ENCODE measurements around the gene CCDC71. TPM values are rescaled to one million over a fixed set of nuclear protein-coding genes. Genes with fewer than 3 reads are reported as not detected.

CCDC71 gene
- polyA plus RNA-seq, 1 donor: 13.1 TPM

DNA sequence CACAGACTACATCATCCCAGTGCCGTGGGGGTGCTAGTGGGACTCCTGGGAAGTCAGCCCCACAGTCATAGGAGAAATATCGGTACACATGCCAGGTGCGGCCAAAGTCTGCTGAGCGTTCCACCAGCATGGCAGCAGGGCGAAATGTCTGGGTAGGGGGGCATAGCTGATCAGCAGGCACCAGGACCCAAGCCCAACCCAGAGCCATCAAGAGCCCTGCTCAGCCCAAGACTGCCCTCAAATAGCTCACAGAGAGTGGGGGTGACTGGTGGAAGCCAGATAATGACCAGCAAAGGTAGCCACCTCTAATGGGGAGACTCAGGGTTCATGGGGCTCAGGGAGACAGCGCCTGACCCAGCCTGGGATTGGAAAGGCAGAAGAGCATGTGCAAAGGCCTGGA, 34.6 kb downstream of the CCDC71 start:
- DNase-seq (ENCODE audit: low read depth): no peak

DNA sequence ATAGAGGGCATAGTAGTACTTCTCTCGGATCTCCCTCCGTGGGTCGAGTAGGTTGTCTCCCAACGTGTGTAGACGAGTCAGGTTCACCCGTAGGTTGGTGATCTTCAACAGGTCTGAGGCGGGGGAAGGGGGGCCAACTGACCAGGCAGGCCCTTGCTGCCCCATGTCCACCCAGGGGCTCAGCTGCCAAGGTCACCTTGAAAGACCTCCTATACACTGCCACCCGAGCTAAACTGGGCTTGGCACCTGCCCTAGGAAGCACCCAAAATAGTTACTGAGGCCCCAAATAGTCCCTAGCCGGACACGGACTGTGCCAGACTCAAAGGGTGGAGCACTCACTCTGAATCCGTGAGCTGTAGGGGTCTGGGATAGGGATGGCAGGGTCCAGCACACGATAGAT, 35.1 kb downstream of the CCDC71 start:
- DNase-seq (ENCODE audit: low read depth): no peak

DNA sequence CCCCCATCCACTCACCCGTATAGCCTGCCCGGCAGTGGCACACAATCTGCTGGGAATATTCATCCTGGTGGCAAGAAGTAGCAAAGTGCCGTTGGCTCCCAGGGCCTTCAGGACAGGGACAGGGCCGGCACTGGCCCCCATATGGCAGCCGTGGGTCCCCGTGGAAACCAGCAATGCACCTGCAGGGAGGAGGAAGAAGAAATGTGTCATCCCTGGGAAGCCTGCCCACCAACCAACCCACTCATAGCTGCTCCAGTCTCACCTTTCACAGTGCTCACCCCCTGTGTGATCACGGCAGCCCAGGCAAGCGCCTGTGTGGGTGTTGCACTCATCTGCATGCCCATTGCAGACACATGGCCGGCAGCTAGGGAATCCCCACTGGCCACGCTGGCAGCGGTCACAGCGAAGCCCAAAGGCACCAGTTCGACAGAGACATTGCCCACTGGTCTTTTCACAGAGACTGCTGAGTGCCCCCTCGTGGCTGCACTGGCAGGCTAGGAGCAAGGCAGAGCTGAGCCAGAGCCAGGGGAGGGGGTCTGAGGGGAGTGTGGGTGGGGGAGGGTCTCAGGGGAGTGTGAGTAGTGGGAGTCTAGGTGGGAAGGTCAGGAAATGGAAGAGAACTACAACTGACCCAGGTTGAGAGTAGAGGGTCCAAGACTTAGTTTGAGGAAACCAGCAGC, 41.0 kb downstream of the CCDC71 start:
- no peak for DNase-seq (ENCODE audit: low read depth)

DNA sequence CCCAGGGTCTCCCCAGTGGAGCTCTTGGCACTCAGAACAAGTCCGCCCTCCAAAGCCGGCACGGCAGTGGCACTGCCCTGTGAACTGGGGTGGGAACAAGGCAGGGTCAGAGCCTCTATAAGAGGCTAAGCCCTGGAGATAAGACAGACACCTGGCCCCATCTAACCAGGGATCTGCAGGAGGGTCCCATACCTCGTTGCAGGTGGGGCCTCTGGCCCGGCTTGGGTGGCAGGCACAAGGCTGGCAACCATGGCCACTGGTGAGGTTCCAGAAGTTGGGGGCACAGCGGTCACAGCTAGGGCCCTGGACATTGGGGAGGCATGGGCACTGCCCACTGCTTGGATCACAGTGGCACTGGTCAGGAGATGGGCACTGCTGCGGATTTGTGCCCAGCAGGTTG, 41.9 kb downstream of the CCDC71 start:
- no peak for DNase-seq (ENCODE audit: low read depth)

DNA sequence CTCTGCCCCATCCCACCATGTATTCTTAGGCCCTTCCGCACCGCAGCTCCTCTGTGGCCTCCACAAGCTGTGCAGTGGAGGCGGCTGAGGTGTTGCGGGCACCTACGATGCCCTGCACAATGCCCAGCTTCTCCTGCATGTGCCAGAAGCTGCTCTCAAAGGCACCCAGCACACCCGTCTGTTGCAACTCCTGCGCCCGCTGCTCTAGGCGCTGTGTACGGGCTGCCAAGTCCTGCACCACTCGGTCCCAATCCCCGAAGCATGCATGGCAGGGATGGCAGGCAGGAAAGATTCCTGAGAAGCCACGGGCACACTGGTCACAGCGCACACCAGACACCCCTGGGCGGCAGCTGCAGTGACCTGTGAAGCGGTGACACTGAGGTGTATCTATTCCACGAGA, 42.4 kb downstream of the CCDC71 start:
- no peak for DNase-seq (ENCODE audit: low read depth)

DNA sequence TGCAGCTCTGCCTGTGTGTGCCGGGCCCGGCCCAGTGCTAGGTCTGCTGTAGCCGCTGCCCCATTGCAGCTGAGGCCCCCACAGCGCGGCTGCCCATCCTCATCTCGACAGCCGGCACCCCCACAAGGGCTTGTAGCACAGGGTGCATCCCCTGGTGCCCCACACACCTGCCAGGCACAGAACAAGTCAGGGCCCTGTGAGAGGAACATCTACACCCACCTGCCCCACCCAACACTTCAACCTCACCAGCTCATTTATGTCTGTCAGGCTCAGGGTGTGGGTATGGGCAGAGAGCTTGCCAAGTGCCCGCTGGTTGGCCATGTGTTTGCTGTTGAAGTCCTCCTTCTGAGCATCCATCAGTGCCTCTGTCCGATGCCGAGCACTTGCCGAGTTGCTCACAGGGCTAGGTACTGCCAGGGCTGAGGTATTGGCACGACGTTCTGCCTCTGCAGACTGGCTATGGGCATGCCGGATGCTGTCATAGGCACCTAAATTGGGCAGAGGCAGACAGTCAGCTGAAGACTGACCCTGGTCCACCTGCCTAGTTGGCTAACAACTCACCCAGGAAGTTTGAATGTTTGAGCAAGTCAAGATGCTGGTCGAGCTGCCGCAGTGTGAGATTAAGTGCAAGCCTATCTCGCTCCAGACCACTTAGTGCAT, 43.1 kb downstream of the CCDC71 start:
- DNase-seq (ENCODE audit: low read depth): no peak

DNA sequence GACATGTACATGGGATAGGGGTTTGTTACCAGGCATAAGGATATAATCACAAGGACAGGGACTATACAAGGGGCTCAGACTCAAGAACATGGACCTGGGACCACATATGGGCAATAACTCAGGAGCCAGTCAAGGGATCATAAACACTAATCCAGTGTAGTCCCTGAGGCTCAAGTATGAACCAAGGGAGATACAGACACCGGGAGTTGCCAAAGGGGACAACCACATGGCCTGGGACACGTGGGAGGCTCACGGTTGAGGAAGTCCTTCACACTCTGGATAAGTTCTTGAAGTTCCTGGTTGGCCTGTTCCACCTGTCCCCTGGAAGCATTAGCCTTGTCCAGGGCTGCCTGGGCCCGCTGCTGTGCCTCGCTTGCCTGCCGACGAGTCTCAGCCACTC, 43.7 kb downstream of the CCDC71 start:
- DNase-seq (ENCODE audit: low read depth): no peak

DNA sequence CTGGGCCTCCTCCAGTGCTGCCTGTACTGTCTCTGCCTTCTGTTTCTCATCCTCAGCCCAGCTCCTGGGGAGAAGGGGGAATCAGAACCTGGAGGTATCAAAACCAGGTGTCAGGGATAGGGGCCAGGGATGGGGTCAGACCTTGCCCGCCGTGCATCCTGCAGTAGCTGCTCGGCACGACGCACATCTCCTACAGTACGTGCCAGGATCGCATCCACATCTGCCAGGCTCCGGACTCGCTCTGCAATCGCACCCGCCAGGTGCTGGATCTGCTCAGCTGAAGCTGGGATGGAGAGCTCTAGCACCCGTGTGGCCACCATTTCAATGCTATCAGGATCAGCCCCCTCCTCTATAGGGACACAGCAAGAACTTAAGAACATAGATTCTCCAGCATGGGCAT, 44.1 kb downstream of the CCDC71 start:
- DNase-seq (ENCODE audit: low read depth): no peak

DNA sequence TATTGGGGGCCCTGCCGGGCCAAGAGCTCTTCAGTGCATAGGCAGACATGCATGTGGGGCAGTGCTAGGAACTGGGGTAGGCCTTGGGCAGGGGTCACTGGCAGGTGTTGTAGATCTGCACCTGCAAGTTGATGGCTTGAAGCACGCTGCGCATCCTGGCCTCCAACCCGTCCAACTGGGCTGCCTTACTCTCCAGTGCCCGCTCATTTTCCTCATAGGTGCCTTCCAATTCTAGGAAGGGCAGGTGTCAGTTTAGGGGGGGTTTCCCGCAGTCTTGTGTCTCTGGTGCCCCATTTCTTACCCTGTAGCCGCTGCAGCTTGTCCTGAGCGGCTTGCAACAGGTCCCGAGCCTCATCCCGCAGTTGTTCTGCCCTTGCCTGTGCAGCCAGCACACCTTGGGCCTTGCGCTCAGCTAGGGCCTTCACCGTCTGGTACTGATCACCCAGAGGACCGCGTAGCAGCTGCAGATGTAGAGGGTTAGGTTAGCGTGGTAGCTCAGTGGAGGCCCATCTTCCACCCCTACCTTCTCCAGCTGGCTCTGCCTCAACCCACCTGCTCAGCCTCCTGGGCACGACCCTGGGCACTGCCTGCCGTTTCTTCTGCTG, 44.9 kb downstream of the CCDC71 start:
- no peak for DNase-seq (ENCODE audit: low read depth)

DNA sequence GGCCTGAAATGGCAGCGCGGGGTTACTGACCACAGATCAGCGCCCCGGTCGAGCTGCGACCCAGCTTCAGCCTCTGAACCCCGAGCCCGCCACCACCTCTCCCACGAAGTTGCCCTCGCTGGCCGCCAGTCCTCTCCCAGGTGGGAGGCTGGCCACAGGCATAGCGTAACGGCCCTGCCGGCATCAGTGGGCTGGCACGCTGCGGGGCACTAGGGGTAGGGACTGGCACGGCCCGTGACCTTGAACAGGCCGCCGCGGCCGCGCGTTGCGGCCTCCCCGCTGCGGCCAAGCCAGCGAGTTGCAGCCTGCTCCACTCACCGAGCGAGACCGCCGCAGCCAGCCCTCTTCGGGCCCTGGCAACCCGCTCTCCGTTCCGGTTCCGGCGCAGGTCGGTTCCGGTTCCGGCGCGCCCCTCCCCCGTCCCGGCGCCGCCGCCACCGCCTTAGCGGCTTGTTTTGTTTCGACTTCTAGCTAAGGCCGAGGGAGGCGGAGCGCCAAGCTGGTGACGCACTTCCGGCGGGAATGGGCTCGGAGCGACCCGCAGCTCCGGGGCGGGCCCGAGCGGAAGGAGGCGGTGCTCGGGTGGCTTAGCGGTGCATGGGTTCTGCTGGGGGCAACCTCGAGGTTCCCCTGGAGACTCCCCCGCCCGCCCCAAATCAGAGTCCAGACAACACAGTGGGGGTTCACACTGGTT, 45.5 kb downstream of the CCDC71 start, which contains the start of gene USP19:
Gene USP19, minus strand, starts transcription at position 386 of the 694 bp plus-strand sequence. CDS start 1,678 bp downstream, outside the sequence.
- DNase-seq (ENCODE audit: low read depth): peak; percentile 84

DNA sequence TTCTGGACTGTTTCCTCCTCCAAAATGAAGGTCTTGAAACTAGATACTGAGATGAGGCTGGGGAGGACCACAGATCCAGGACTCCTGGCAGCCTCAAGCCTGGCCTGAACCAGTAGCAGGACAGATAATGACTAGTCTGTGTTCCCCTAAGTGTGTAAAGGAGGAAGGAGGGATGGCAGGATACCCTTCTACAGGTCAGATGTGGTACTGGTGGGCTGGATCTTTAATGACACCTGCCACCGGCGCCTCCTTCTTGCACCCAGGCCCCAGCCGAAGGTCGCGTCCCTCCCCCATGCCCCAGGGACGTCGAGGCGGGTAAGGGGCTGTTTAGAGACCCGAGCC, 46.1 kb downstream of the CCDC71 start:
- no peak for DNase-seq (ENCODE audit: low read depth)

DNA sequence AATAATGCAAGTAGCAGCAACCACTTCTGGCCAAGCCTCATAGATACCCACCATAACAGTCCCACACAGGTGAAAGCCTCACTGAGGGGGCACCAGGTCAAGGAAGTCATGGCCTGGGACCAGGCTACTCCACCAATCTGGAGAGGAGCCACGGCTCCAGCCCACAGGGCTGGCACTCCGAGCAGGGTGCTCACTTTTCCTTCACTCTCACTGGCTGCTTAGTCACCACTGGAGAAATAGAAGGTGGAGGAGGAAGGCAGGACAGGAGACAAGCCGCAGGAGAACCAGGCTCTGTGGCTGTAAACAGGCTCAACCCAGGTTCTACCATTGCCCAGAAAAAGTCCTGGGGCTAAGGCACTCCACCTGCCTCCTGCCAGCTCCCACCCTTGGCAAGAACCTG, 46.7 kb downstream of the CCDC71 start:
- DNase-seq (ENCODE audit: low read depth): no peak

DNA sequence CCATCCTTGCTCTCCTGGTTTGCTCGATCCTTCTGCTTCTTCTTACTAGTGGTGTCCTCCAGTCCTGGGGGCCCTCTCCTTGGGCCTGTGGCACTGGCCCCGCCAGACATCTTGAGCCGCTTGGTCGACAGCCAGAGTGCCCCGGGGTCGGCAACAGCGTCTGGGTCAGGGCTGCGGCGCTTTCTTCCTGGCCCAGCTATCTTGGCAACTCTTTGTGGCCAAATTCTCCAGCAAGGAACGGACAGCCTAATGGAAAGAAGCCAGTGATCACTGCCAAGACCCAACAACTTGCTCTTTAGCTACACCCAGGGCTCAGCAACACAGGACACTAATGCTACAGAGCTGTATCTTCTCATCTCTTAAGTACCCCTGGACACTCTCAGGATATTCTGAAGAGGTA, 47.1 kb downstream of the CCDC71 start:
- DNase-seq (ENCODE audit: low read depth): no peak

Other genes with a start within 250 kb of the CCDC71 start
- gene ARIH2, start 247.5 kb downstream of the CCDC71 start, polyA plus RNA-seq (ENCODE audit: insufficient read length): 63.2 TPM
- gene P4HTM, start 176.1 kb downstream of the CCDC71 start, polyA plus RNA-seq (ENCODE audit: insufficient read length): 12.4 TPM
- gene WDR6, start 158.9 kb downstream of the CCDC71 start, polyA plus RNA-seq (ENCODE audit: insufficient read length): 113 TPM
- 32.6 TPM for gene DALRD3, start 147.8 kb downstream of the CCDC71 start, polyA plus RNA-seq (ENCODE audit: insufficient read length)
- 50.8 TPM for gene NDUFAF3, start 144.2 kb downstream of the CCDC71 start, polyA plus RNA-seq (ENCODE audit: insufficient read length)
- gene IMPDH2, start 136.9 kb downstream of the CCDC71 start, polyA plus RNA-seq (ENCODE audit: insufficient read length): 282 TPM
- gene QRICH1, start 72.3 kb downstream of the CCDC71 start, polyA plus RNA-seq (ENCODE audit: insufficient read length): 49.8 TPM
- gene QARS1, start 61.6 kb downstream of the CCDC71 start, polyA plus RNA-seq (ENCODE audit: insufficient read length): 268 TPM
- gene USP19, start 45.5 kb downstream of the CCDC71 start, polyA plus RNA-seq (ENCODE audit: insufficient read length): 36.2 TPM
- 317 TPM for gene LAMB2, start 33.3 kb downstream of the CCDC71 start, polyA plus RNA-seq (ENCODE audit: insufficient read length)
- gene KLHDC8B, start 5.3 kb upstream of the CCDC71 start, polyA plus RNA-seq (ENCODE audit: insufficient read length): 104 TPM
- gene C3orf62, start 110.9 kb upstream of the CCDC71 start, polyA plus RNA-seq (ENCODE audit: insufficient read length): 9.0 TPM
- 51.2 TPM for gene USP4, start 173.7 kb upstream of the CCDC71 start, polyA plus RNA-seq (ENCODE audit: insufficient read length)
- gene GPX1, start 192.0 kb upstream of the CCDC71 start, polyA plus RNA-seq (ENCODE audit: insufficient read length): 126 TPM
- 402 TPM for gene RHOA, start 245.6 kb upstream of the CCDC71 start, polyA plus RNA-seq (ENCODE audit: insufficient read length)
- 15.8 TPM for gene TCTA, start 246.1 kb upstream of the CCDC71 start, polyA plus RNA-seq (ENCODE audit: insufficient read length)